ENCODE measurements around the gene CFAP99. TPM values are rescaled to one million over a fixed set of nuclear protein-coding genes. Genes with fewer than 3 reads are reported as not detected.

CFAP99 gene
- polyA plus RNA-seq, 6 donors from 2014 or later: not detected

- H3K36me3 Mint-ChIP-seq: peaks cover 5 to 14% of the 10 kb centered on the region in 2 donors
- no peaks in the 10 kb centered on the region for H3K9me3 Mint-ChIP-seq
- peaks cover 21 to 33% (median 33%) of the 10 kb centered on the region in 3 donors for H3K4me1 Mint-ChIP-seq
- DNase-seq (no peak), ATAC-seq (ENCODE audit: low read depth in 2 of 2) (peak; percentile 61 to 73)
- H3K27ac Mint-ChIP-seq: peak overlapping the region in 5 of 6 donors; percentile 68 to 93 (median 82)
- H3K4me3 Mint-ChIP-seq: peak overlapping the region in 3 of 8 donors; percentile 15 to 47 (median 47)
- no peaks in the 10 kb centered on the region for H3K27me3 Mint-ChIP-seq
These were observed 92.9 kb downstream of the CFAP99 start for GRCh38 chr4:2511645-2512131.

Other genes with a start within 250 kb of the CFAP99 start
- gene HAUS3, start 176.8 kb upstream of the CFAP99 start, polyA plus RNA-seq (ENCODE audit: low read depth in 6 of 6): 10 to 100 TPM; 13.3 to 29.1 (median 19.3) TPM
- gene POLN, start 176.8 kb upstream of the CFAP99 start, polyA plus RNA-seq (ENCODE audit: low read depth in 6 of 6): under 1 TPM in 4 of 6 donors, not detected in 2; 0.62 to 0.79 (median 0.71) TPM
- gene MXD4, start 156.8 kb upstream of the CFAP99 start, polyA plus RNA-seq (ENCODE audit: low read depth in 6 of 6): 10 to 100 TPM; 29.4 to 46.2 (median 40.6) TPM
- 1 to 10 TPM in 4 of 6 donors, under 1 TPM in 2; 0.71 to 2.9 (median 1.4) TPM for gene ZFYVE28, start 310 bp upstream of the CFAP99 start, polyA plus RNA-seq (ENCODE audit: low read depth in 6 of 6)
- gene RNF4, start 50.2 kb downstream of the CFAP99 start, polyA plus RNA-seq (ENCODE audit: low read depth in 6 of 6): 10 to 100 TPM; 48.9 to 87.9 (median 64.8) TPM
- 1 to 10 TPM; 1.5 to 5.9 (median 2.2) TPM for gene FAM193A, start 117.7 kb downstream of the CFAP99 start, polyA plus RNA-seq (ENCODE audit: low read depth in 6 of 6)

Measured in naive B cell (primary cell).